ENCODE measurements around the gene DNAJB11. TPM values are rescaled to one million over a fixed set of nuclear protein-coding genes. Genes with fewer than 3 reads are reported as not detected.

Gene DNAJB11
- polyA plus RNA-seq, 2 of the 4 experiments (the other 2 are of a cell fraction): 55.2 to 61.9 TPM

GRCh38 chr3:186622651-186623310 lies 52.3 kb downstream of the DNAJB11 start:
- H3K4me1 ChIP-seq: no peaks in the 10 kb centered on the region
- ChIA-PET CTCF (interaction anchor here (0.7 to 2.3 kb wide), 4 partner anchors 8 to 477 kb away, joined by 3 to 11 read pairs (median 5); no protein-coding TSS in a partner anchor), POLR2A (no interaction called here)
- DNase-seq (ENCODE audit: low read depth in 1 of 2, low spot score in 1 of 2) (no peak), ATAC-seq (no peak), FAIRE-seq (no peak)
- H3K4me2 ChIP-seq: no peak overlapping the region
- H3K9me3 ChIP-seq: no peaks in the 10 kb centered on the region
- TF ChIP-seq SMC3 (IDR thresholded peaks at IDR 0.05) (no peak), FOXS1 (CRISPR knock-in tag; IDR thresholded peaks at IDR 0.05) (no peak), RARB (CRISPR knock-in tag; IDR thresholded peaks at IDR 0.05) (no peak), NFE2L2 (conservative IDR thresholded peaks at IDR 0.05; ENCODE audit: low read length) (no peak), HOXB5 (CRISPR knock-in tag; IDR thresholded peaks at IDR 0.05) (no peak), EP300 (IDR thresholded peaks at IDR 0.05) (no peak)
- TF ChIP-seq, protein P1, sequence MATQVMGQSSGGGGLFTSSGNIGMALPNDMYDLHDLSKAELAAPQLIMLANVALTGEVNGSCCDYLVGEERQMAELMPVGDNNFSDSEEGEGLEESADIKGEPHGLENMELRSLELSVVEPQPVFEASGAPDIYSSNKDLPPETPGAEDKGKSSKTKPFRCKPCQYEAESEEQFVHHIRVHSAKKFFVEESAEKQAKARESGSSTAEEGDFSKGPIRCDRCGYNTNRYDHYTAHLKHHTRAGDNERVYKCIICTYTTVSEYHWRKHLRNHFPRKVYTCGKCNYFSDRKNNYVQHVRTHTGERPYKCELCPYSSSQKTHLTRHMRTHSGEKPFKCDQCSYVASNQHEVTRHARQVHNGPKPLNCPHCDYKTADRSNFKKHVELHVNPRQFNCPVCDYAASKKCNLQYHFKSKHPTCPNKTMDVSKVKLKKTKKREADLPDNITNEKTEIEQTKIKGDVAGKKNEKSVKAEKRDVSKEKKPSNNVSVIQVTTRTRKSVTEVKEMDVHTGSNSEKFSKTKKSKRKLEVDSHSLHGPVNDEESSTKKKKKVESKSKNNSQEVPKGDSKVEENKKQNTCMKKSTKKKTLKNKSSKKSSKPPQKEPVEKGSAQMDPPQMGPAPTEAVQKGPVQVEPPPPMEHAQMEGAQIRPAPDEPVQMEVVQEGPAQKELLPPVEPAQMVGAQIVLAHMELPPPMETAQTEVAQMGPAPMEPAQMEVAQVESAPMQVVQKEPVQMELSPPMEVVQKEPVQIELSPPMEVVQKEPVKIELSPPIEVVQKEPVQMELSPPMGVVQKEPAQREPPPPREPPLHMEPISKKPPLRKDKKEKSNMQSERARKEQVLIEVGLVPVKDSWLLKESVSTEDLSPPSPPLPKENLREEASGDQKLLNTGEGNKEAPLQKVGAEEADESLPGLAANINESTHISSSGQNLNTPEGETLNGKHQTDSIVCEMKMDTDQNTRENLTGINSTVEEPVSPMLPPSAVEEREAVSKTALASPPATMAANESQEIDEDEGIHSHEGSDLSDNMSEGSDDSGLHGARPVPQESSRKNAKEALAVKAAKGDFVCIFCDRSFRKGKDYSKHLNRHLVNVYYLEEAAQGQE (IDR thresholded peaks at IDR 0.05): no peak
- no peak overlapping the region for H3K27ac ChIP-seq
- 26% methylated on average over 2 of the region's 2 CpGs for WGBS (ENCODE audit: missing lambda C conversion rate)
- no peak overlapping the region for H3K4me3 ChIP-seq

GRCh38 chr3:186624598-186624997 lies 54.1 kb downstream of the DNAJB11 start:
- DNase-seq (ENCODE audit: low read depth in 1 of 2, low spot score in 1 of 2) (no peak), ATAC-seq (no peak), FAIRE-seq (no peak)
- WGBS (ENCODE audit: missing lambda C conversion rate): 54% methylated on average over 4 of the region's 4 CpGs
- H3K4me3 ChIP-seq: no peak overlapping the region
- H3K9me3 ChIP-seq: no peaks in the 10 kb centered on the region
- TF ChIP-seq MAZ (IDR thresholded peaks at IDR 0.05; ENCODE audit: borderline replicate concordance, low read depth, low read length) (no peak), HDAC2 (IDR thresholded peaks at IDR 0.05) (no peak), EHF (CRISPR knock-in tag; IDR thresholded peaks at IDR 0.05) (no peak), ZSCAN20 (CRISPR knock-in tag; IDR thresholded peaks at IDR 0.05) (no peak), POLR2AphosphoS2 (conservative IDR thresholded peaks at IDR 0.05; ENCODE audit: low read length) (no peak), TP53 (CRISPR knock-in tag; IDR thresholded peaks at IDR 0.05) (no peak)
- POLR2A ChIA-PET: no interaction called here
- H3K27ac ChIP-seq: no peak overlapping the region
- H3K4me1 ChIP-seq: no peaks in the 10 kb centered on the region
- CTCF ChIA-PET: interaction anchor here (2.3 to 2.7 kb wide), 2 partner anchors 7 to 10 kb away, joined by 11 to 22 read pairs; no protein-coding TSS in a partner anchor
- H3K4me2 ChIP-seq: no peak overlapping the region

- no peaks in the 10 kb centered on the region for H3K9me3 ChIP-seq
- no peak overlapping the region for H3K4me3 ChIP-seq
- no peak for DNase-seq (ENCODE audit: low read depth in 1 of 2, low spot score in 1 of 2)
- H3K4me1 ChIP-seq: no peaks in the 10 kb centered on the region
- H3K4me2 ChIP-seq: no peak overlapping the region
- ChIA-PET POLR2A (no interaction called here), CTCF (interaction anchor here (1.8 to 2.7 kb wide), 2 partner anchors 8 to 11 kb away, joined by 11 to 22 read pairs; no protein-coding TSS in a partner anchor)
- no peak for ATAC-seq
- FAIRE-seq: no peak
- no peak overlapping the region for H3K27ac ChIP-seq
- WGBS (ENCODE audit: missing lambda C conversion rate): 62% methylated on average over 4 of the region's 4 CpGs
- TF ChIP-seq HOXA7 (CRISPR knock-in tag; IDR thresholded peaks at IDR 0.05) (no peak), NPAS2 (CRISPR knock-in tag; IDR thresholded peaks at IDR 0.05; ENCODE audit: borderline replicate concordance) (no peak), SMC3 (IDR thresholded peaks at IDR 0.05) (no peak), TP53 (CRISPR knock-in tag; IDR thresholded peaks at IDR 0.05) (no peak), FOSL2 (IDR thresholded peaks at IDR 0.05) (no peak), FOSL2 (CRISPR knock-in tag; IDR thresholded peaks at IDR 0.05) (no peak), HDAC2 (IDR thresholded peaks at IDR 0.05) (no peak), CEBPB (IDR thresholded peaks at IDR 0.05) (no peak), HEYL (CRISPR knock-in tag; IDR thresholded peaks at IDR 0.05) (no peak), CBX8 (IDR thresholded peaks at IDR 0.05) (no peak), PHF8 (IDR thresholded peaks at IDR 0.05; ENCODE audit: borderline replicate concordance, low read depth) (no peak), NFE2L2 (conservative IDR thresholded peaks at IDR 0.05; ENCODE audit: low read length) (no peak), JUN (IDR thresholded peaks at IDR 0.05) (no peak), EP300 (IDR thresholded peaks at IDR 0.05) (no peak), ESRRA (IDR thresholded peaks at IDR 0.05; ENCODE audit: borderline replicate concordance, low read length) (no peak)
- TF ChIP-seq, protein P2, sequence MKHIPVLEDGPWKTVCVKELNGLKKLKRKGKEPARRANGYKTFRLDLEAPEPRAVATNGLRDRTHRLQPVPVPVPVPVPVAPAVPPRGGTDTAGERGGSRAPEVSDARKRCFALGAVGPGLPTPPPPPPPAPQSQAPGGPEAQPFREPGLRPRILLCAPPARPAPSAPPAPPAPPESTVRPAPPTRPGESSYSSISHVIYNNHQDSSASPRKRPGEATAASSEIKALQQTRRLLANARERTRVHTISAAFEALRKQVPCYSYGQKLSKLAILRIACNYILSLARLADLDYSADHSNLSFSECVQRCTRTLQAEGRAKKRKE (CRISPR knock-in tag; IDR thresholded peaks at IDR 0.05; ENCODE audit: low read depth): no peak
- TF ChIP-seq, protein P3, sequence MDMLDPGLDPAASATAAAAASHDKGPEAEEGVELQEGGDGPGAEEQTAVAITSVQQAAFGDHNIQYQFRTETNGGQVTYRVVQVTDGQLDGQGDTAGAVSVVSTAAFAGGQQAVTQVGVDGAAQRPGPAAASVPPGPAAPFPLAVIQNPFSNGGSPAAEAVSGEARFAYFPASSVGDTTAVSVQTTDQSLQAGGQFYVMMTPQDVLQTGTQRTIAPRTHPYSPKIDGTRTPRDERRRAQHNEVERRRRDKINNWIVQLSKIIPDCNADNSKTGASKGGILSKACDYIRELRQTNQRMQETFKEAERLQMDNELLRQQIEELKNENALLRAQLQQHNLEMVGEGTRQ (IDR thresholded peaks at IDR 0.05): no peak
- TF ChIP-seq, protein P4, sequence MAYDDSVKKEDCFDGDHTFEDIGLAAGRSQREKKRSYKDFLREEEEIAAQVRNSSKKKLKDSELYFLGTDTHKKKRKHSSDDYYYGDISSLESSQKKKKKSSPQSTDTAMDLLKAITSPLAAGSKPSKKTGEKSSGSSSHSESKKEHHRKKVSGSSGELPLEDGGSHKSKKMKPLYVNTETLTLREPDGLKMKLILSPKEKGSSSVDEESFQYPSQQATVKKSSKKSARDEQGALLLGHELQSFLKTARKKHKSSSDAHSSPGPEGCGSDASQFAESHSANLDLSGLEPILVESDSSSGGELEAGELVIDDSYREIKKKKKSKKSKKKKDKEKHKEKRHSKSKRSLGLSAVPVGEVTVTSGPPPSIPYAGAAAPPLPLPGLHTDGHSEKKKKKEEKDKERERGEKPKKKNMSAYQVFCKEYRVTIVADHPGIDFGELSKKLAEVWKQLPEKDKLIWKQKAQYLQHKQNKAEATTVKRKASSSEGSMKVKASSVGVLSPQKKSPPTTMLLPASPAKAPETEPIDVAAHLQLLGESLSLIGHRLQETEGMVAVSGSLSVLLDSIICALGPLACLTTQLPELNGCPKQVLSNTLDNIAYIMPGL (CRISPR knock-in tag; IDR thresholded peaks at IDR 0.05; ENCODE audit: borderline replicate concordance): no peak
Measured at GRCh38 chr3:186625600-186626042, 55.1 kb downstream of the DNAJB11 start.
